T1000 (cell line): ENCODE data around the gene LRP3.
"Not testable (repeated sequence)": the region's sequence is repeated elsewhere in the genome, so short reads cannot be mapped to it uniquely, and the experiment has no call there.

Experiments used
- DNase-seq: peaks from one replicate; lab custom pipeline; 2025; ENCODE audit warnings: mixed read lengths; lab: John Stamatoyannopoulos, UW

LRP3 gene, protein sequence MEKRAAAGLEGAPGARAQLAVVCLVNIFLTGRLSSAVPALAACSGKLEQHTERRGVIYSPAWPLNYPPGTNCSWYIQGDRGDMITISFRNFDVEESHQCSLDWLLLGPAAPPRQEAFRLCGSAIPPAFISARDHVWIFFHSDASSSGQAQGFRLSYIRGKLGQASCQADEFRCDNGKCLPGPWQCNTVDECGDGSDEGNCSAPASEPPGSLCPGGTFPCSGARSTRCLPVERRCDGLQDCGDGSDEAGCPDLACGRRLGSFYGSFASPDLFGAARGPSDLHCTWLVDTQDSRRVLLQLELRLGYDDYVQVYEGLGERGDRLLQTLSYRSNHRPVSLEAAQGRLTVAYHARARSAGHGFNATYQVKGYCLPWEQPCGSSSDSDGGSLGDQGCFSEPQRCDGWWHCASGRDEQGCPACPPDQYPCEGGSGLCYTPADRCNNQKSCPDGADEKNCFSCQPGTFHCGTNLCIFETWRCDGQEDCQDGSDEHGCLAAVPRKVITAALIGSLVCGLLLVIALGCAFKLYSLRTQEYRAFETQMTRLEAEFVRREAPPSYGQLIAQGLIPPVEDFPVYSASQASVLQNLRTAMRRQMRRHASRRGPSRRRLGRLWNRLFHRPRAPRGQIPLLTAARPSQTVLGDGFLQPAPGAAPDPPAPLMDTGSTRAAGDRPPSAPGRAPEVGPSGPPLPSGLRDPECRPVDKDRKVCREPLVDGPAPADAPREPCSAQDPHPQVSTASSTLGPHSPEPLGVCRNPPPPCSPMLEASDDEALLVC

DNA sequence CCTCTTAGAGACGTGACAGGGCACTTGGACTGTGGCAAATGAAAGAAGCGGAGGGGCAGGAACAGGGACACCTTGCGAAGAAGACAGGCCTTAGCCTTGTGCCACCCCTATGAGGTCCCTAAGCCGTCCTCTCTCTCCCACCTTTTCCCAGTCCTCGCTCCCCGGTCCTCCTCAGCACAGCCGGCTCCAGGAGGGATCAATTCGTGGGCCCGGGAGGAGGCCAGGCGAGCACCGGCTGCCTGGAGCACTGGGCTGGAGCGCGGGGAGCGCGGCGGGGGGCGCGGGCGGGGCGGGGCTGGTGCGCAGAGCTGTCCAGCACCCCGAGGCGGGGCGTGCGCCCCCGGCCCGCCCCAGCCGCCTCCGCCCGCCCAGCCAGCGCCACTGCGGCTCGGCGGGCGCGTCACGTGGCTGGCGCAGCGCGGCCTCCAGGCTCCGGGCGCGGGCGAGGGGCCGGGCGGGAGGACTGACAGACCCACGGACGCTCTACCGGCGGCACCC is at the start of gene LRP3:
Gene LRP3, plus strand, starts transcription at position 466 of the 498 bp plus-strand sequence. CDS start 456 bp downstream, outside the sequence.
- DNase-seq = no peak

DNA sequence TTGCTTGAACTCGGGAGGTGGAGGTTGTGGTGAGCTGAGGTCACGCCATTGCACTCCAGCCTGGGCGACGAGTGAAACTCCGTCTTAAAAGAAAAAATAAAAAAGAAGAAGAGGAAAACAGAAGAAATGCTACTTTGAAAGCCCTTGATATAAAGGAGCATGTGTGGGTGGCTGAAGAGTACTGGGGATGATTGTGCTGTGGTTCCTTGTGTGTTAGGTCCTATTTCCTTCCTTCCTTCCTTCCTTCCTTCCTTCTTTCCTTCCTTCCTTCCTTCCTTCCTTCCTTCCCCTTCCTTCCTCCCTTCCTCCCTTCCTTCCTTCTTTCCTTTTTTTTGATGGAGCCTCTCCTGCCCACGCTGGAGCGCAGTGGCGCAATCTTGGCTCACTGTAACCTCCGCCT is 47.9 kb upstream of the LRP3 start:
- no peak for DNase-seq

DNA sequence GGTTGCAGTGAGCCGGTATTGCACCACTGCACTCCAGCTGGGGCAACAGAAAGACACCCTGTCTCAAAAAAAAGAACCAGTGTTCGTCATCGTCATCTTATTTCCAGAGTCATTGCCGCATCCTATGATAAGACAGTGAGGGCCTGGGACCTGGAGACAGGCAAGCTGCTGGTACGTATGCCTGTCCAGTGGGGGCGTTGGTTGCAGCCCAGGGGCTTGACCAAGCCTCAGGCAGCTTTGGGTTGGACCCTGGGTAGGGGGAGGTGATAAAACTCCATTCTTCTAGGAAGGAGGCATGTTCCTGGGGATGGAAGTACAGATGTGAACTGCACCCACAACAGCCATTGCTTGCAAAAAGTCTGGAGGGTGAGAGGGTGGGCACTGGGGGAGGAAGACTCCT is 46.6 kb upstream of the LRP3 start:
- DNase-seq = no peak

DNA sequence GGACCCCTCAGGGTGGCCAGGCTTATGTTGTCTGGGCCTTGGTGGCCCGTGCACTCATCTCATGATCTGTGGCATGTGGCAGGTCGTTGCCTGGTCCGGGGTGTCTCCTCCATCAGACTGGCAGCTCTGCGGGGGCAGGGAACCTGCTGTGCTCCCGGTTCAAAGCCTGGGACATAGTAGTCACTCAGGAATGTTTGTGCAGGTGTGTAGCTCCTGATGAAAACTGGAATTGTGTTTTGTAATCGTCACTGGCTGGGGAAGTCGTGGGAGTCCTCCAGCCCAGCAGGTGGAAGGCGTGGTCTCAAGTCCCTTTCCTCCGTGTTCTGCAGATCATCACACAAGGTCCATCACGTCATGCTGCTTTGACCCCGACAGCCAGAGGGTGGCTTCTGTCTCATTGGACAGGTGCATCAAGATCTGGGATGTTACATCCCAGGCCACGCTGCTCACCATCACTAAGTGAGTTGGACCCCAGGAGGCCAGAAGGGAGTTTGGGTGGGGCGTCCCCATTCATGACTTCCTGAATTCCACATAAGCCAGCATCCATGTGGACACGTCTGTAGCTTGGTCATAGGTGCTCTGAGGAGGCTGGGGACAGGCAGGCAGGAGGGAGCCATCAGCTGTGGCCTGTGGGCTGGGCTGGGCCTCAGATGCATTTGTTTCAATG is 43.1 kb upstream of the LRP3 start:
- DNase-seq = no peak

DNA sequence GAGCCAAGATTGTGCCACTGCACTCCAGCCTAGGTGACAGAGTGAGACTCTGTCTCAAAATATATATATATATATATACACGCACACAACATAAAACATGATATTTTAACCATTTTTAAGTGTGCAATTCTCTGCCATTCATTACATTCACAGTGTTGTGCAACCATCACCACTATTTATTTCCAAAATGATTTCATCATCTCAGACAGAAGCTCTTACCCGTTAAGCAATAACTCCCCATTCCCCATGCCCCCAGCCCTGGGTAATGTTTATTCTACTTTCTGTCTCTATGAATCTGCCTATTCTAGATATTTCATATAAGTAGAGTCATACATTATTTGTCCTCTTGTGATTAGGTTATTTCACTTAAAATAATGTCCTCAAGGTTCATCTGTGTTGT is 42.0 kb upstream of the LRP3 start:
- DNase-seq = no peak

DNA sequence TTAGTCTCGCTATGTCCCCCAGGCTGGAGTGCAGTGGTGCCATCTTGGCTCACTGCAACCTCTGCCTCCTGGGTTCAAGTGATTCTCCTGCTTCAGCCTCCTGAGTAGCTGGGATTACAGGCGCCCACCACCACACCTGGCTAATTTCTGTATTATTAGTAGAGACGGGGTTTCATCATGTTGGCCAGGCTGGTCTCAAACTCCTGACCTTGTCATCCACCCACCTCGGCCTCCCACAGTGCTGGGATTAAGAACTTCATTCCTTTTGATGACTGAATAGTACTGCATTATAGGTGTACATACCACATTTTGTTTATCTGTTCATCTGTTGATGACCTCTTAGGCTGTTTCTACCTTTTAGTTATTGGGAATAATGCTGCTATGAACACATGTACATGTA is 41.5 kb upstream of the LRP3 start:
- not testable (repeated sequence) for DNase-seq

DNA sequence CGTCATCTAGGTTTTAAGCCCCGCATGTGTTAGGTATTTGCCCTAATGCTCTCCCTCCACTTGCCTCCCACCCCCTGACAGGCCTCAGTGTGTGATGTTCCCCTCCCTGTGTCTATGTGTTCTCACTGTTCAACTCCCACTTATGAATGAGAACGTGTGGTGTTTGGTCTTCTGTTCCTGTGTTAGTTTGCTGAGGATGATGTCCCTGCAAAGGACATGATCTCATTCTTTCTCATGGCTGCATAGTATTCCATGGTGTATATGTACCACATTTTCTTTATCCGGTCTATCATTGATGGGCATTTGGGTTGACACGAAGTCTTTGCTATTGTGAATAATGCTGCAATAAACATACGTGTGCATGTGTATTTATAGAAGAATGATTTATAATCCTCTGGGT is 39.8 kb upstream of the LRP3 start:
- DNase-seq = not testable (repeated sequence)

DNA sequence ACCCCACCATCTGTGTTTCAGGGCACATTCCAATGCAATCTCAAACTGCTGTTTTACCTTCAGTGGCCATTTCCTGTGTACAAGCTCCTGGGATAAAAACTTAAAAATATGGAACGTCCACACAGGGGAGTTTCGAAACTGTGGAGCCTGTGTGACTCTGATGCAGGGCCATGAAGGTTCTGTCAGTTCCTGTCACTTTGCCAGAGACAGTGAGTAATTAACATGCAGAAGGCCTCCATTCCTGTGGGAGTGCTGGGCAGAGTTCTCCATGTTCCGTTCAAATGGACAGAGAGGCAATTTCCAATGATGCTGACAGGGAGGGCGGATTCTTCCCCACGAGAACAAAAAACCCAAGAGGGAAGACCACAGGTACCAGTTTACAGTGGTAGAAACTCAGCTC is 37.8 kb upstream of the LRP3 start:
- no peak for DNase-seq

DNA sequence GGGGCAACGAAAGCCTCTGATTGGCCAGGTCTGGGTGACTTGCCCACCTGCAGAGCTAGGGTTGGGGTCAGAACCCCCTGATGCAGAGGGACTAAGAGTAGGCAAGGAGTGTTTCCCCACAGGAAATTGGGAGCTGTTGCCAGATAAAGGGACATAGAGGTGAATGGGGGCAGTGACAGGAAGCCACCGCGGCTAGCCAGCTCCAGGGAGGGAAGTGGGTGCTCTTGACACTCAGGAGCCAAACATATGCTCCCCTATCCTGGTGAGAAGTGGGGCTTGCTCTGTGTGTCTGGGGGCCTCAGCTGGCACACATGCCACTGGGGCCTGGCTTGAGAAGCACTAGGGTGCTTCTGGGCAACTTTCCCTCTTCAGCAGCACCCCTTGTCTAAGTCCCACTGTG is 36.2 kb upstream of the LRP3 start:
- no peak for DNase-seq

DNA sequence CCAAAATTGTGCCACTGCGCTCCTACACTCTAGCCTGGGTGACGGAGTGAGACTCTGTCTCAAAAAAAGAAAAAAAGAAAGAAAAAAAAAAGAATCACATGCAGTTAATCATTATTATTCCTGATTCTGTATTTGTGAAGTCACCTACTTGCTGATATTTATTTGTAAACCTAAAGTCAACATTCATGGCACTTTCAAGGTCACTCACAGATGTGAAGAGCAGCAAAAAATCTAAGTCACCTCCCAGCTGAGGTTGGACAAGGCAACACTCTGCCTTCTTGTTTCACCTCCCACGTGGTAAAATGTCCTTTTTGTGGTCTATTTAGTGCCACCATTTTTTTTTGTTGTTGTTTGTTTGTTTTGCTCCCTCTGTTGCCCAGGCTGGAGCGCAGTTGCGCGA is 35.8 kb upstream of the LRP3 start:
- DNase-seq = no peak

DNA sequence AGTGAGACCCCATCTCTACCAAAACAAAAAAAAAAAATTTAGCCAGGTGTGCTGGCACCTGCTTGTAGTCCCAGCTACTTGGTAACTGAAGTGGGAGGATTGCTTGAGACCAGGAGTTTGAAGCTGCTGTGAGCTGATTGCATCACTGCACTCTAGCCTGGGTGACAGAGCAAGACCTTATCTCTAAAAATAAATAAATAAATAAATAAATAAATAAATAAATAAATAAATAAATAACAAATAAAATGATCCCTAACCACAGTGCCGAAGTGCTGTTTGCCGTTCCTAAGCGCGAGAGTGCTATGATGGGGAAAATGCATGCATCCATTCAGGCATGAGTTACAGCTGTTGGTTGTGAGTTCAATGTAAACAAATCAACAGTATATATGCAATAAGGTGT is 35.0 kb upstream of the LRP3 start:
- no peak for DNase-seq

DNA sequence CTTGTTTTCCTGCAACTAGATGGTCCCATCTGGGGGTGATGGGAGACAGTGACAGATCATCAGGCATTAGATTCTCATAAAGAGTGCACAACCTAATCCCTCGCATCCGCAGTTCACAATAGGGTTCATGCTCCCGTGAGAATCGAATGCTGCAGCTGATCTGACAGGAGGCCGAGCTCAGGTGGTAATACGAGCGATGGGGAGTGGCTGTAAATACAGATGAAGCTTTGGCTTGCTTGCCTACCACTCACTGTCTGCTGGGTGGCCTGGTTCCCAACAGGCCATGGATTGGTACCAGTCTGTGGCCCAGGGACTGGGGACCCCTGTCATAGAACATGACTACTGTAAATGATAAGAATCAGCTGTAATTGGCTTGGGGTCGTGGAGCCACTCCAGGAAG is 34.2 kb upstream of the LRP3 start:
- DNase-seq = no peak

DNA sequence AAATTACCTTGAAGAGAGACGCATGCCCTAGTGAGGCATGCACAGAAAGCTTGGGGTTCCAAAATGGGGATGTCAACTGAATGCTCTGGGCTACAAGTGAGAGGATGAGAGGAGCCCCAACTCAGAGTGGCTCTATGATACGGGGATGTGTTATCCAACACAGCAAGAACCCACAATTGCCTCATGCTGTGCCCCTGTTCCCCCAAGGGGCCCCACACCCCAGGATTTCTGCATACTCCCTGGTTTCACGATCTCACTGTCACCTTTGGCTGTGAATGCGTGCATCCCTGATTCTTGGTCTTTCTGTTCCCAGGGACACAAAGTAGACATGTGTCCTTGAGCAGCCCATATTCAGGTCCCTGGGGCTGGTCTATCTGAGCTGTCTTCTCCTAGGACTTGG is 32.9 kb upstream of the LRP3 start:
- no peak for DNase-seq

DNA sequence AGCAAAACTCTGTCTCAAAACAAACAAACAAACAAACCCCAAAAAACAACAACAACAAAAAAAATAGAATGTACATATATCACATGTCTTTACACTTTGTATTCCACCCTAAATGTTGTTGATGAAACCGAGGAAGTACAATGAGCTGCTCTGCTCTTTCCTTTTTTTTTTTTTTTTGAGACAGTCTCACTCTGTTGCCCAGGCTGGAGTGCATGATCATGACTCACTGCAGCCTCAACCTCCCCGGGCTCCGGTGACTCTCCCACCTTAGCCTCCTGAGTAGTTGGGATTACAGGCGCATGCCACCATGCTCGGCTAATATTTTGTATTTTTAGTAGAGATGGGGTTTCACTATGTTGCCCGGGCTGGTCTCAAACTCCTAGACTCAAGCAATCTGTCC is 30.6 kb upstream of the LRP3 start:
- DNase-seq = no peak

DNA sequence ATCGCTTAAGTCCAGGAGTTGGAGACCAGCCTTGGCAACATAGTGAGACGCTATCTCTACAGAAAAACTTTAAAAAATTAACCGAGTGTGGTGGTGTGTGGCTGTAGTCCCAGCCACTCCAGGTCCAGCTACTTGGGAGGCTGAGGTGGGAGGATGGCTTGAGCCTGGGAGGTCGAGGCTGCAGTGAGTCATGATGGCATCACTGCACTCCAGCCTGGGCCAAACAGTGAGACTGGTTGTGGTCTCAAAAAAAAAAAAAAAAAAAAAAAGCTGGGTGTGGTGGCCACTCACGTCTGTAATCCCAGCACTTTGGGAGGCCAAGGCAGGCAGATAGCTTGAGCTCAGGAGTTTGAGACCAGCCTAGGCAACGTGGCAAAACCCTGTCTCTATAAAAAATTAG is 28.1 kb upstream of the LRP3 start:
- DNase-seq = not testable (repeated sequence)

DNA sequence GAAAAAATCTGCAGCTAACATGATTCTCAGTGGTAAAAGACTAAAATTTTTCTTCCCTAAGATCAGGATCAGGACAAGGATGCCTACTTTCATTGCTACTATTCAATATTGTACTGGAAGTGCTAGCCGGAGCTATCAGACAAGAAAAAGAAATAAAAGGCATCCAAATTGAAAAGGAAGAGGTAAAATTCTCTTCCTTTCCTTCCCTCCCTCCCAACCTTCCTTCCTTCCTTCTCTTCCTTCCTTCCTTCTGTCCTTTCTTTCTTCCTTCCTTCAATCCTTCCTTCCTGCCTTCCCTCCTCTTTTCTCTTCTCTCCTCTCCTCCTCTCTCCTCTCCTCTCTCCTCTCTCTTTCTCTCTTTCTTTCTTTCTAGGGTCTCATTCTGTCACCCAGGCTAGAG is 26.7 kb upstream of the LRP3 start:
- no peak for DNase-seq

DNA sequence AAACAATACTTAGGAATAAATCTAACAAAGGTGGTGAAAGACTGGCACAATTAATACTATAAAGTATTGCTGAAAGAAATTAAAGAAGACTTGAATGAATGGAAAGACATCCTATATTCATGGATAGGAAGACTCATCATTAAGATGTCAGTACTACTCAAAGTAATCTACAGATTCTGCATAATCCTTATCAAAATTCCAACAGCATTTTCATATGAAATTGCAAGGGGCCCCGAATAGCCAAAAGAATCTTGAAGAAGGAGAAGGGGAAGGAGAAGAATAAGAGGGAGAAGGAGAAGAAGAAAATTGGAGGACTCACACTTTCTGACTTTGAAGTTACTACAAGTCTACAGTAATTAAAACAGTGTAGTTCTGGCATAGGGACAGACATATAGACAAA is 25.6 kb upstream of the LRP3 start:
- DNase-seq = no peak

DNA sequence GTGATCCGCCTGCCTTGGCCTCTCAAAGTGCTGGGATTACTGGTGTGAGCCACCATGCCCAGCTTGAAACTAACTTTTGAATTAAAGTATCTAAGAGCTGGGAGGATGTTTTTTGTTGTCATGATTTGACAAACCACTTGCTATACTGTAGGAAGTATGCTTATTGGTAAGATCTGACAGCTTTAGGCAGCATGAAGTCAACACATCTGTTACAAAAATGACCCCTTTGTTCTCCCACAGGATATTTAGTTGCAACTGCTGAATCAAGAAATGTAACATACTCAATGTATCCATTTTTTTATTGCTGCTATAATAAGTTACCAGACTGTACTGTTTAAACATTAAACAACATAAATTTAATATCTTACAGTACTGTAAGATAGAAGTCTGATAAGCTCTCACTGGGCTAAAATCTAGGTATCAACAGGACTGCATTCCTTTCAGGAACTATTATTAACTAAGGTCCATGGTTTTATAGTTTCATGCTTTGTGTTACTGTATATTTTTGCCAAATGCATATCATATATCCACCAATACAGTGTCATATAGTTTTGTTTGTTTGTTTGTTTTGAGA is 22.8 kb upstream of the LRP3 start:
- DNase-seq = no peak

DNA sequence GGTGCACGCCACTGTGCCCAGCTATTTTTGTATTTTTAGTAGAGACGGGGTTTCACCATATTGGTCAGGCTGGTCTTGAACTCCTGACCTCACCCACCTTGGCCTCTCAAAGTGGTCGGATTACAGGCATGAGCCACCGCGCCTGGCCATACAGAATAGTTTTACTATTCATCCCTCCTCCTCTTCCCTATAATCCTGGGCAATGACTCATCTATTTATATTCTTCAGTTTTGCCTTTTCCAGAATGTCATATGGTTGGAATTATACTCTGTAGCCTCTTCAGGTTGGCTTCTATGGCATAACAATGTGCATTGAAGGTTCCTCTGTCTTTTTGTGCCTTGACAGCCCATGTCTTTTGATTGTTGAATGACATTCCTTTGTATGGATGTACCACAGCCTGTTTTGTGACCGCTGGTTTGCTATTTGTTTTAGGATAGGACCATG is 22.2 kb upstream of the LRP3 start:
- peak; percentile 7 for DNase-seq

DNA sequence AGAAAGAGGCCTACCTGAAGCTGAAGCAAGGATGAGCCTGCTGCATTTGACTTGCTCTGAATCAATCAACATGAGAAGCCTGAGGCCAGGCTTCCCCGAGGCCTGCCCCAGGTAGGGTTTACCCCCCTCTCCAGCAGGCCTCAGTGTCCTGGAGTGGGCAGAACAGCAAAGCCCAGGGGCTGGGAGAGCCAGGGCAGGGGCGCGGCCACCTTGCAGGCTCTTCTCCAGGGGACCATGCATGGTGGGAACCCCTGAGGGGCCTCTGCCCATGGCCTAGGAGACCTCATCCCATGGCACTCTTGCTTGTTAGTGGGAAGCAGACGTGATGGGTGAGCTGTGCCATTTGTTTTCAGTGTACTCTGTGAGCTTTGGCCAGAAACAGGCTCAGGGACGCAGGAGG is 19.9 kb upstream of the LRP3 start:
- DNase-seq = no peak

DNA sequence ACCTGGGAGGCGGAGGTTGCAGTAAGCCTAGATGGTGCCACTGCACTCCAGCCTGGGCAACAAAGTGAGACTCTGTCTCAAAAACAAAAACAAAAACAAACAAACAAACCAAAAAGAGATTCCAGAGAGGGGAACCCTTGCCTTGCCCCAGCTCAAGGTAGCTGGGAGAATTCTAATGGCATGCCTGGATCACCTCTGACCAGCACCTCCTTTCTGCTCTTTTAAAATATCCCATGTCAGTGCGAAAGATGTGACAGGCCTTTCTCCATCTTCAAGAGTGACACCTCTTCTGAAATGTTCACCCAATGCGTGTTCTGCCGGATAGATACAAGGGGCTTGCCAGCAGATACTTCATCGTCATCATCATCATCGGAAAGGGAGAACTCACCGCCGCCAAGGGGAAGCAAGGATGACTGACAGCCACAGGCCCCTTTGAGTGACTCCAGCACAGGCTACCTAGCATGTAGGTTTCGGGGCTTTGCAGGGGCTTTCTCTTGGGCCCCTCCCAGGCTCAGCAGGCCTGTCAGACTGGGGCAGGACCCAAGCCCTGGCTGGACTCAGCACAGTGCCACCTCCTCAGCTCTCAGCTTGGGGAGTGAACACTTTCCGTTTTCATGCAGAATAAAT is 18.9 kb upstream of the LRP3 start:
- DNase-seq = no peak
